GM18498 (cell line): ENCODE data around the gene ZNF428.
"Not testable (repeated sequence)": the region's sequence is repeated elsewhere in the genome, so short reads cannot be mapped to it uniquely, and the experiment has no call there.

ENCODE experiments used
- ATAC-seq: cut with Tn5 transposase; IDR thresholded peaks from one replicate; pipeline ENCODE4 v1.9.1; 2021; ENCODE audit warnings: mild to moderate bottlenecking, moderate library complexity; ENCODE audit not compliant: unreplicated experiment

Gene ZNF428

GRCh38 chr19:43640424-43640757, 21.0 kb upstream of the ZNF428 start:
- no peak for ATAC-seq

GRCh38 chr19:43639519-43640423, 20.3 kb upstream of the ZNF428 start, which contains the start of gene CADM4:
Gene CADM4, minus strand, starts transcription at chr19:43639850. Its CDS starts 60 bp downstream, at chr19:43639790.
- no peak for ATAC-seq

GRCh38 chr19:43638995-43639518, 19.6 kb upstream of the ZNF428 start:
- no peak for ATAC-seq

GRCh38 chr19:43638214-43638994, 19.0 kb upstream of the ZNF428 start:
- no peak for ATAC-seq

- ATAC-seq: no peak
These were observed 16.8 kb upstream of the ZNF428 start for GRCh38 chr19:43636121-43636683.

GRCh38 chr19:43635561-43635940, 16.1 kb upstream of the ZNF428 start:
- ATAC-seq: not testable (repeated sequence)

GRCh38 chr19:43634872-43635560, 15.6 kb upstream of the ZNF428 start:
- ATAC-seq: no peak

GRCh38 chr19:43634506-43634871, 15.1 kb upstream of the ZNF428 start:
- ATAC-seq: no peak

- no peak for ATAC-seq
These were observed 14.6 kb upstream of the ZNF428 start for GRCh38 chr19:43634068-43634467.

- ATAC-seq: no peak
These were observed 14.1 kb upstream of the ZNF428 start for GRCh38 chr19:43633520-43633919.

- ATAC-seq: no peak
These were observed 12.1 kb upstream of the ZNF428 start for GRCh38 chr19:43631491-43631890.

- no peak for ATAC-seq
These were observed 9.4 kb upstream of the ZNF428 start for GRCh38 chr19:43628646-43629326.

GRCh38 chr19:43626838-43627237, 7.4 kb upstream of the ZNF428 start:
- ATAC-seq: no peak

- ATAC-seq: no peak
These were observed 6.6 kb upstream of the ZNF428 start for GRCh38 chr19:43625918-43626579.

- ATAC-seq: no peak
These were observed 5.5 kb upstream of the ZNF428 start for GRCh38 chr19:43624933-43625332.

GRCh38 chr19:43623889-43624670, 4.7 kb upstream of the ZNF428 start:
- ATAC-seq: no peak

GRCh38 chr19:43622956-43623355, 3.5 kb upstream of the ZNF428 start:
- no peak for ATAC-seq

GRCh38 chr19:43622070-43622469, 2.6 kb upstream of the ZNF428 start:
- no peak for ATAC-seq
